Eye (tissue), 1 donor: Measurements from ENCODE around the gene ALK.

Experiments
- DNase-seq: peaks from one replicate; pipeline ENCODE4 v3.0.0-alpha.2; 2015

ALK gene

GRCh38 chr2:29573147-29573546, 348.2 kb downstream of the ALK start:
- no peak for DNase-seq

- no peak for DNase-seq
Observed at GRCh38 chr2:29570539-29570938, 350.8 kb downstream of the ALK start.

- DNase-seq, result peak; percentile 65
Observed at GRCh38 chr2:29567906-29568520, 353.4 kb downstream of the ALK start.

GRCh38 chr2:29563697-29564096, 357.7 kb downstream of the ALK start:
- DNase-seq, result no peak

GRCh38 chr2:29562896-29563295, 358.5 kb downstream of the ALK start:
- DNase-seq, result no peak

- DNase-seq, result no peak
Observed at GRCh38 chr2:29562319-29562718, 359.1 kb downstream of the ALK start.

GRCh38 chr2:29561628-29562027, 359.8 kb downstream of the ALK start:
- DNase-seq, result no peak

GRCh38 chr2:29561181-29561580, 360.2 kb downstream of the ALK start:
- DNase-seq, result no peak

GRCh38 chr2:29560566-29560965, 360.8 kb downstream of the ALK start:
- DNase-seq, result no peak

GRCh38 chr2:29560030-29560429, 361.4 kb downstream of the ALK start:
- no peak for DNase-seq

- no peak for DNase-seq
Observed at GRCh38 chr2:29559578-29559977, 361.8 kb downstream of the ALK start.

GRCh38 chr2:29558097-29558496, 363.3 kb downstream of the ALK start:
- DNase-seq, result no peak

GRCh38 chr2:29557268-29557667, 364.1 kb downstream of the ALK start:
- DNase-seq, result no peak

GRCh38 chr2:29549069-29549380, 372.4 kb downstream of the ALK start:
- DNase-seq, result no peak

- no peak for DNase-seq
Observed at GRCh38 chr2:29544917-29545316, 376.5 kb downstream of the ALK start.

GRCh38 chr2:29544031-29544430, 377.4 kb downstream of the ALK start:
- no peak for DNase-seq

GRCh38 chr2:29535188-29535587, 386.2 kb downstream of the ALK start:
- no peak for DNase-seq

- DNase-seq, result no peak
Observed at GRCh38 chr2:29532436-29532835, 388.9 kb downstream of the ALK start.

GRCh38 chr2:29531626-29532025, 389.8 kb downstream of the ALK start:
- no peak for DNase-seq

- no peak for DNase-seq
Observed at GRCh38 chr2:29530281-29530680, 391.1 kb downstream of the ALK start.

GRCh38 chr2:29528891-29529520, 392.4 kb downstream of the ALK start:
- DNase-seq, result peak; percentile 61

GRCh38 chr2:29528371-29528770, 393.0 kb downstream of the ALK start:
- no peak for DNase-seq

- no peak for DNase-seq
Observed at GRCh38 chr2:29527947-29528346, 393.4 kb downstream of the ALK start.

- DNase-seq, result no peak
Observed at GRCh38 chr2:29526587-29527586, 394.5 kb downstream of the ALK start.
